GM18951 (cell line): ENCODE results near the gene CAMK1D.

Source experiments
- POLR2A ChIP-seq: IDR thresholded peaks from 4 replicates; pipeline ENCODE4 v1.6.1; 2011; ENCODE audit warnings: mild to moderate bottlenecking; ENCODE audit not compliant: insufficient read length, insufficient read depth; ENCODE audit errors: extremely low read depth
- in situ Hi-C: fragments of 300-500 bp; cut with MboI; formaldehyde crosslinking; loops from one replicate; pipeline ENCODE4 v1.12.0; 2022; ENCODE audit warnings: low sequenced_read_pairs, mixed read lengths, inconsistent platforms; ENCODE audit not compliant: unreplicated experiment

The CAMK1D gene

DNA sequence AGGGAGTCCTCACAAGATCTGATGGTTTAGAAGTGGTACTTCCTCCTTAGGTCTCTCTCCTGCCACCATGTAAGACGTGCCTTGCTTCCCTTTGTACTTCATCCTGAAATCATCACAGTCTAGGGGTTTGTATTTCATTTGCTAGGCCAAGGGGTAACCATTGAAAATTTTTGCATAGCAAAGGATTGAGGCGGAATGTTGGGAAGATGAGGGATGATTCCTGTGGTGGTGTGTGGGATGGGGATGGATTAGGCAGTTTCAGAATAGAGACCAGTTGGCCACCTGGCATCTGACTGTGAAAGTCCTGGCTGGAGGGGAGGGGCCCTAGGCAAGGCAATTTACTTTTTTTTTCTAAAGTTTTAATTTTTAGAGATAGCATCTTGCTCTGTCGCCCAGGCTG lies 222.9 kb downstream of the CAMK1D start:
- TF ChIP-seq POLR2A, result no peak
- in situ Hi-C loops, result no loop called here

DNA sequence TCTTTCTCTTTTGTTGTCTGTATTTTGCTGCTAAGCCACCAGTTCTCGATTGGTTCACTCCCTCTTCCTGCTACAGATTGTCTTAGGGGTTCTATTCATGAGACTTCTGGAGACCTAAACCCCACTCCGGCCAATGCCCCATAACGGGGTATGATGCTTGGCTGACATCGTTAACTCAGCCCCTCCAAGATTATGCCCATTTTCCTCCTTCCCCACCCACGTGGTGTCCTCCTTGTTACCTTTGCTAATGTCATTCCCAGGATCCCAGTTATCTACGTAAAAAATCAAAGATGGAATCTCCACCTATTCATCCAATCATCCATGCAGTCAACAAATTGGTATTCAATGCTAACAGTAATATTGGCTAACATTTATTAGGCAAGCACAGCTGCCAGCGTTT lies 228.3 kb downstream of the CAMK1D start:
- in situ Hi-C loops, result no loop called here
- no peak for TF ChIP-seq POLR2A

DNA sequence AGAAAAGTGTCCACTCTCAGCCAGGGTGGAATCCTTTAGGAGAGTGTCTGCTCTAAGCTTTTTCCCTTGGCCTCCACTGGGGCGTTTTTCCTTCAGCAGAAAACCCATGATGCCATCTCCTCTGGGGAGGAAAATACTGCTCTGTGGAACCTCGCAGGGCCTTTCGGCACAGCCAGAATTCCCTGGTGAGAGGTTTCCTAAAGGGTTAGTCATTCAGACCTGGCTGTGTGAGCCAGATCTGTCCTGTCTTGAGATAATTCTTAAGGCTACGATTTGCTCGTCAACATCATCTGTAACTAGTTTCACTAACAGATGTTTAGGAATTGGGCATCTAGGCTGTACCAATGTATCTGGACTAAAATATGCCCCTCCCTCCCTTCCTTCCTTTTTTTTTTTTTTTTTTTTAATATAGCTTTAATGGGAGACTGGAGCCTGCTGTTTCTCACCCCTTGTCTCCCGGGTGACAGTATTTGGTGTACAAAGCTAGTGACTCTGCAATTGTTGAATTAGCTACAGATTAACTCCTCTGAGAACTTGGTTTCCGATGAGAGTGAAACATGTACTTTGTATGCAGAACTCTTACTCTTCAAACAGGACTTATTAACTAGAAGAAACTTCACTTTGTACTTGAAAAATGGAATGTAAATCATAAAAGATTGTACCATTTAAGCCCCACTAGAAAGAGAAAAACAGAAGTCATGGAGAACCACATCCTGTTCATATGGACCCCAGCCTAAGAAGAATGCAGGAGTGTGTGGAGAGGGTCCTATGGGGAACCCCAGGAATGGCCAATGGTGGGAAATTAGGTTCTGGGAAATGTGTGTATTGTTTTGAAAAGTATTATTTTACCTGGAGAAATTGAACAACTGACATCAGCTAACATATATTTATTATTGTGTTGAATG lies 230.9 kb downstream of the CAMK1D start:
- TF ChIP-seq POLR2A, result no peak
- in situ Hi-C loops, result no loop called here

DNA sequence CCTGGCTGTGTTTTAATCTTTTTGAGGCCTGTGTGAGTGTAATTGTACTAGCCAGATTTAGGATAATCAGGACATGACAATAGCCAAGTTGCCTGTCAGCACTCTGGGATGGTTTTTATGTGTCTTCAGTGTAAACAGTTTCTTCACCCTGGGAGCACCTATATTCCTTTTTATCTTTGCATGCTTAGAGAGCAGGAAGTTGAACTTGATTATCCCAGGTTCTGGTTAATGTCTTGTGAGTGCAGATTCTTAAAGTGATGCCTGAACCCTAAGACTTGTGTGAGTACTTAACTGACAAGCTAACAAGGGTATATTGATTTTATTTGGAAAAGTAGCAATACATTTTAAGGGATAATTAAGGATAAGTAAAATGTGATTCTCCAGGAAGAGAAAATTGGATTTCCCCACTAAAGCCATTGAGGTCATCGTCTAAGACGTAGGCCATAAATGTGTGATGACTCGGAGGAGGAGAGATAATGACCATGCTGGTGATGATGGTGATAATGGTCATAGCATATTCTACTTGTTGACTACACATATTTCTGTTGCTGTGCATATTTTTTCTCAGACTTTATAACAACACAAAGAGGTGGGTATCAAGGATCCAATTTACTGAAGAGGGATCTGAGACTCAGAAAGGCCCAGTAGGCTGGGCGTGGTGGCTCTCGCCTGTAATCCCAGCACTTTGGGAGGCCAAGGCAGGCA lies 234.7 kb downstream of the CAMK1D start:
- no peak for TF ChIP-seq POLR2A
- in situ Hi-C loops, result no loop called here

DNA sequence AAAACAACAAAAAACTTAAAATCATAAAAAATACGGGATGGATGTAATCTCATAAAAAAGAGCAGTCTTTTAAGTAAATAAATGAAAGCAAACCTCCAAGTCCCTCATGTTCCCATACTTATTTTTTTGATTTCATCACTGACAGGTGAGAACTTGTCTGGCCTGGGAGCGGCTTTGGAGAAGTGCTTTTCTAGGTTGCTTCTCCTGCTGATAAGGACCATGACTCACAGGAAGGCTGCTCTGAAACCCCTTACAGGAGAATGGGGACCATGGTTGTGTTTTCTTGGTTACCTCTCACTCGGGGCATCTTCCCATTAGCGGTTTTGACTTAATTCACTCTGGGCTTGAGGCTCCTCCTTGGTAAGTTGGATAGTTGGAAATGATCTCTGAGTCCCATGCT lies 237.4 kb downstream of the CAMK1D start:
- in situ Hi-C loops, result no loop called here

DNA sequence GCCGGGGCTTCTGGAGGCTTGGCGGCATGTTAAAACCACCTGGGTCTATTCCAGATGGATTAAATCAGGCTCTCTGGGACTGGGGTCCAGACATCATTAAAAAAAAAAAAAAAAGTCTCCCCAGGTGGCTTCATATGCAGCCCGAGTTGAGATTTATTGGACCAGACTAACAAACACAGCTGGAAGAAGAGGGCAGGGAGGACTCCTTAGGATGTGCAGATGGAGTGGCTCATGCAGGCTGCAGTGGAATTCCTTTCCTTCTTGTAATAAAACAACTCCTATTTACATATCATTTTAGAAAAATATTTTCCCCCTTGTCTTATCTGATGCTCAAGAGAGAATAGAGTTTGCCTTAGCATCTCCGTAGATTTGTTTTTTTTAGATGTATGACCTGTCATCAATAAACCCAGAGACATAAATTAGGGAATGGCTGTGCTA lies 238.1 kb downstream of the CAMK1D start:
- in situ Hi-C loops, result no loop called here
- TF ChIP-seq POLR2A, result no peak

More for the DNA sequence above, 237.4 kb downstream of the CAMK1D start:
- TF ChIP-seq POLR2A, result no peak

DNA sequence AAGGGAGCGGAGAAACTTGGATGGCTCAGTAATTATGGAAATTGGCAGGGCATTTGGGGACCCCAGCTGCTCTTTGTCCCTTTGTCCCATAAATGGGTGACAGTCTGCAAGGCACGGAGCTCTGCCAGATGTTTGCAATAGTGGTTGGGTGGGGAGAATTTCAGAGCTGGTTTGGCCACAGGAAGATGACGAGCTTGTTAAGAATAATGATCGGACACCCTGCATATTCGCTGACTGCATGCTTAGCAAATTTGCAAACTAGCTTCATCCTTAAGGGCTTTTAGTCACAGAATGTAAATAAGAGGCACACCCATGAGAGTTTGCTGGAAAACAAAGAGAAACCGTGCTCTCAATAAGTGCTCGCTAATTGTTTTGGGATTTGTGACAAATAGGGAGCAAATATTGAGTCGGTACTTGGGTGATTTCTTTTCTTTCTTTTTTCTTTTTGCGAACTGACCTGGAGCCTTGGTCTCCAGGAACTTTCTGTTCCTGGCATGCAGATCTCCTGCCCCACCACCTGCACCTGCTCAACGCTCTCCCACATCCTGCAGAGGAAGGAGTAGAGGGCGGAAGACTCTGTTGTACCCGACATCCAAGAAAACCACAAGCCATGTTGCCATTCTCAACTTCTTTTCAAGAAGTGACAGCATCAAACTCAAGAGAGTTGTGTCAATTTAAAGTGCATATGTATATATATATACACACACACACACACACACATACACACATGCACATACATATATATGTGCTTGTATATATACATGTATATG lies 238.9 kb downstream of the CAMK1D start:
- in situ Hi-C loops, result no loop called here

DNA sequence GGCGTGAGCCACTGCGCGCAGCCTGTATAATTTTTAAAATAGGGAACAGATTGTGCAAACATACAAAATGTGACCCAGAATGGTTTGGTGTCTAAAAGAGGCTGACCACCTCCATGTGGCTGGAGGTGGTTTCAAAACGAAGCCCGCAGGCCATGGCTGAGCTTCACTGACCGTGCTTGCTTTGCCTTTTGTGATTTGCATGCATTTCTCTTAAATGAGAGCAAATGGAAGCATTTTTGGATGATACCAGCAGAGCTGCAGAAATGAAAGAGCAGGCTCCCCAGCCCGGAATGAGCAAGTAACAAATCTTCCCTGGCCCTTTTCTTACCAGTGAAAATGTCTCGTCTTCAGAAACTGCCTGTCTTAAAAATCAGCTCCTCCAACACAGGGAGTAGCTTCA lies 239.9 kb downstream of the CAMK1D start:
- in situ Hi-C loops, result no loop called here
- TF ChIP-seq POLR2A, result no peak

More for the DNA sequence above, 238.9 kb downstream of the CAMK1D start:
- no peak for TF ChIP-seq POLR2A

DNA sequence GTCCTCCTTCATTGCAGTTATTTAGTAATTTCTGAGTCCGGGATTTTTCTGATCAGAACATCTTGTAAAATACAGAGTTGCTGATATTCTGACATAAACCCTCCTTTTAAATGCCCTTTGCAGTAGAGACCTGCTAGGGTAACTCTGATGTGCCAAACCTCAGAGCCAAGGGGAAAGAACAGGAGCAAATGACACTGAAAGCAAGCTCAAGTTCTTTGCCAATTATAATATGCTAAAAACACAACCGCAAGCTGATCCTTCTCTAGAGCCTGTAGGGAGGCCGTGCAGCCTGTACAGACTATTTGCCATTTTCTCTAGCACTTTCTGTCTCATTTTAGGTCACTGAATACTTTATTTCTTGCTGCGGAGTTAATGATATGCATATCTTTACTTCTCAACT lies 240.4 kb downstream of the CAMK1D start:
- in situ Hi-C loops, result no loop called here
- TF ChIP-seq POLR2A, result no peak

DNA sequence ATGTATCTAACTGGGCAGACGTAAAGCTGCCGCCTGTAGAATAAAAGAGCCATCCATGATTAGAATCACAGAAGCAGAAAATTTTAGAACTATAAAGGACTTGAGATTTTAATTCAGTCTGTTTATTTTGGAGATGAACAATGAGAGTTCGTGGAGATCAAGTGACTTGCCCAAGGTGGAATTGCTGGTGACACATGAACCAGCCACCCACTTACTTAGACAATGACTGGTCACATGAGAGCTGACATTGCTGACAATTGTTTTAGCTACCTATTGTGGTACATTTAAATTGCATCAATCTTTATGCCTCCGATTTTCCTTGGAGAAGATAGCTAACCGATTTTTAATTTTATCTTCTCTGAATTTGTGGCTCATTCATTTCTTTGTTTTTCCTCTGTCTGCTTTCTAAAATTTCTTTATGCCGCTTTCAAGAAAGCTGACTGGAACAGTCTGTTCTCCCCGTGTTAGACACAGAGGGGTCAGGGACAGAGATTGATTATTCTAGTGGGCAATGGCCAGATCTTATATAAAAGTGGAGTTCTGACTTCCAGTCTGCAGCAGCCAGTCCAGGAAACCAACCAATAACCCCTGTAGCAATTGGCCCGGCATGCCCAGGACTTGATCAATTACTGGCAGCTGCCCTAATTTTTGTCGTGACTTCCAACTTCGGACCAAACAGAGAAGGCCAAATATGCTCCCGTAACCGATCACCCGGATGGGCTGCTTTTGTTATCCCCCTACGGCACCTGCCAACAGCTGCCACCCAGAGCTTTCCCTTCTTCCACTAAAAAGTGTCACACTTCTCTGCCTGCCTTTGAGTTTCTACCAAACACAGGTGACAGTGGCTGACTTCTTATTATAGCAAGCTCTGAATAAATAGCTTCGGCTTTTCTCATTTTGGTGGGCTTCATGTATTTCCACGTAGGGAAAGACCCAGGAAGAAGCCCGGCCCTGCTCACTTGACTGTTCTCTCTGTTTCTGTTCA lies 241.6 kb downstream of the CAMK1D start:
- TF ChIP-seq POLR2A, result no peak

DNA sequence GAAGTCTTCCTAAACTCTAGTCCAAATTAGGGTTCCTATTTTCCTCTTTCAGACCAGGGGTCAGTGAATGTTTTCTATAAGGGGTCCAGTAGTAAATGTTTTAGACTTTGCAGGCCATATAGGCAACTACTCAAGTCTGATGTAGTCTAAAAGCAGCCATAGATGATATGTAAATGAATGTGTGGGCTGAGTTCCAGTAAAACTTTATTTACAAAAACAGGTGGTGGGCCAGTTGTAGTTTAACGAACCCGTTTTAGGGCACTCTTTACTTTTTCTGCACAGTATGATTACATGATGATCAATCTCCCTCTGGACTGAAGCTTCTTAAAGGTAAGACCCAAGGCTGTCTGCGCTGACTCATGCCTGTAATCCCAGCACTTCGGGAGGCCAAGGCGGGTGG lies 243.6 kb downstream of the CAMK1D start:
- no peak for TF ChIP-seq POLR2A
- in situ Hi-C loops, result no loop called here

More for the DNA sequence above, 241.6 kb downstream of the CAMK1D start:
- in situ Hi-C loops, result no loop called here

DNA sequence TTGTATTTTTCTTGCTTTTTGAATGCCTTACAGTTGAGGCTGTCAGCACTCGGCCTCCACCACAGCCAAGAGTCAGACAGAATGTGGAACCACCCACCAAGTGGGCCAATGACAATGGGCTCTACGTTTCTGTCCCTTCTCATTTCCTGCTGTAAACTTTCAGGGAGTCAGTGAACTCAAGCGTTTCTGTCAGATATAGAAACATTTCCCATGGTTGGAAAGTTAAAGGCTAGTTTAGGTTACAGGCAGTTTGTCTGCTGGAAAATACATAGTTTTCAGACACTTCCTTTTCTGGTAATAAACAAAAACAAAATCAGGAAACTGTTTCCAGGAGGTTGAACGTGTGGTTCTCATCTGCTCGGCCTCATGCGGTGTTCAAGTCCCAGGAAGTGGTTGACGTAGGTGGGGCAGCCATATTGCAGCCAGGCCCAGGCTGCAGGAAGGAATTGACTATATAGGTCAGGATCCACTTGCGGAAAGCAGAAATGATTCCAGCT lies 245.1 kb downstream of the CAMK1D start:
- no peak for TF ChIP-seq POLR2A
- in situ Hi-C loops, result no loop called here

DNA sequence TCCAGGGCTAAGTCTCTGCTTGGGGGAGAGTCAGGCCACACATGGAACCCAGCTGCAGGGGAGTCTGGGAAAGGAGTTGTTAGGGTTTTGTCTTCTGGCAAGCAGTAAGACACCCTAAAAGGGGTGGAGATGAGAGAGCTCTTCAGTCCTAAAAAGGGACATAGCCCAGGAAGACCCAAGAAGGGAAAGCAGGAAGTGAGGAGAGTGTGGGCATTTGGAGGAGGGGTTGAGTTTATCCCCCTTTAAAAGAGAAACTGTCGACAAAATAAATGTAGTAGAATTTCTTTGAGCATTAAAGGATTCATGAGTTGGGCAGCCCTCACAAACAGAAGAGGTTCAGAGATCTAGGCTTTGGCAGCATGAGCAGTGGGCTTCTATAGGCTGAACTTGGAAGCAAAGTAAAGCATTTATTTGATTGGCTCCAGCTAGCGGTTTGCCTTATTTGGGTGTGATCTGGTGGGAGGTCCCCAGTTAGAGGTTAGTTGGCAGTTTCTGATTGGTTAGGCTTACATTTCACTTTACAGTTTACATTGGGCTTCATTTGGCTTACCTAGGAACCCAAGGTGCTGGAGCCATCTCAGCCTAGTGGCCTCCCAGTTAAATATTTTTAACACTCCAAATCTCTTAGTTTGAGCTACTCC lies 246.7 kb downstream of the CAMK1D start:
- in situ Hi-C loops, result no loop called here
- no peak for TF ChIP-seq POLR2A
